ENCODE results near the gene FGGY. TPM values are rescaled to one million over a fixed set of nuclear protein-coding genes. Genes with fewer than 3 reads are reported as not detected.

The FGGY gene
- total RNA-seq, 4 donors from 2014 or later, result 20.6 to 138 (median 32.8) TPM

DNA sequence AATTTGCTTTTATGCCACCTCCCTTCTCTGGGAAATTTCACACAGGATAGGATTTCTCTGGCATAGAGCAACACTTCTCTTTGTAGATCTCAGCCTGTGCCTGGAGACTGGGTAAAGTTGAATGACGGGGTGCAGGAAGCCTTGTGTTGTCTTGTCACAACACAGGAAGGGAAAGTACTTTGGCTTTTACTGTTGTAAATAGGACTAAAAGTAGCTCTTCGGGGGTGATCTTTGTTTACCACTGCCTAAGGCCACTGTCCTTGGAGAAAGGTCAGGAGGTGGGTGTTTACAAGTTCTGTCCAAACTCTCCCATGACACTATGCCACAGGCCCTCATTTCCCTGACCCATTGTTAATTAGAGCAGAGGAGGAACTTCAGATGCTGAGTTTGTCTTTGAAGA is 139.7 kb downstream of the FGGY start:
- no peak for TF ChIP-seq POLR2A (IDR thresholded peaks at IDR 0.05)
- TF ChIP-seq, protein P1, sequence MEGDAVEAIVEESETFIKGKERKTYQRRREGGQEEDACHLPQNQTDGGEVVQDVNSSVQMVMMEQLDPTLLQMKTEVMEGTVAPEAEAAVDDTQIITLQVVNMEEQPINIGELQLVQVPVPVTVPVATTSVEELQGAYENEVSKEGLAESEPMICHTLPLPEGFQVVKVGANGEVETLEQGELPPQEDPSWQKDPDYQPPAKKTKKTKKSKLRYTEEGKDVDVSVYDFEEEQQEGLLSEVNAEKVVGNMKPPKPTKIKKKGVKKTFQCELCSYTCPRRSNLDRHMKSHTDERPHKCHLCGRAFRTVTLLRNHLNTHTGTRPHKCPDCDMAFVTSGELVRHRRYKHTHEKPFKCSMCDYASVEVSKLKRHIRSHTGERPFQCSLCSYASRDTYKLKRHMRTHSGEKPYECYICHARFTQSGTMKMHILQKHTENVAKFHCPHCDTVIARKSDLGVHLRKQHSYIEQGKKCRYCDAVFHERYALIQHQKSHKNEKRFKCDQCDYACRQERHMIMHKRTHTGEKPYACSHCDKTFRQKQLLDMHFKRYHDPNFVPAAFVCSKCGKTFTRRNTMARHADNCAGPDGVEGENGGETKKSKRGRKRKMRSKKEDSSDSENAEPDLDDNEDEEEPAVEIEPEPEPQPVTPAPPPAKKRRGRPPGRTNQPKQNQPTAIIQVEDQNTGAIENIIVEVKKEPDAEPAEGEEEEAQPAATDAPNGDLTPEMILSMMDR (IDR thresholded peaks at IDR 0.05), result no peak
- DNase-seq, result no peak
- no peaks in the 10 kb centered on the region for H3K4me1 ChIP-seq
- H3K36me3 ChIP-seq, result no peaks in the 10 kb centered on the region
- H3K27me3 ChIP-seq, result no peaks in the 10 kb centered on the region
- no peak overlapping the region for H3K4me3 ChIP-seq
- no peak overlapping the region for H3K27ac ChIP-seq
- no peaks in the 10 kb centered on the region for H3K9me3 ChIP-seq
- intact Hi-C loops (cut with DNase I; ENCODE audit: low total_unique reads), result no loop called here

DNA sequence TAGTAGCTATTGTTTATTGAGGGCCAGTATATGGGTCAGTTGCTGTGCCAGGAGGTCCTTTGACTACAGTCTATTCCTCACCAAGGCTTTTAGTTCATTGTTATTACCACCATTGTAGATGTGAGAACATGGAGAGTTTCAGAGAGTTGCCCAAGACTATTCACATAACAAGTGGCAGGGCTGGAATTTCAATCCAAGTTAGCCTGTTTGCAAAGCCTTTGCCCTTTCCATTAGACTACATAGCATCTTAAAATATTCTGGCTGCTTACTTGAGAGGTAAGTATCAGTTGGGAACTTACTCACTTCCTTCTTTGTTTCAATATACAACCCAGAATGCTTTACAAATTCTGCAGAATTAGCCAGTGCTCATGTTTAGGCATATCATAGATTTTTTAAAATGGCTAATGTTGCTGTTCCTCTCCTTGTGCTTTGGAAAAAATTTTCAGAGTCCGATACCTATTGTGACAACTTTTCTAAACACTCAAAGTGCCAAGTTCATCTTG is 141.2 kb downstream of the FGGY start:
- no peak for DNase-seq
- intact Hi-C loops (cut with DNase I; ENCODE audit: low total_unique reads), result no loop called here
- H3K27ac ChIP-seq, result no peak overlapping the region
- no peaks in the 10 kb centered on the region for H3K27me3 ChIP-seq
- no peaks in the 10 kb centered on the region for H3K36me3 ChIP-seq
- H3K4me3 ChIP-seq, result no peak overlapping the region
- H3K9me3 ChIP-seq, result no peaks in the 10 kb centered on the region
- H3K4me1 ChIP-seq, result no peaks in the 10 kb centered on the region
- no peak for TF ChIP-seq POLR2A (IDR thresholded peaks at IDR 0.05)

- intact Hi-C loops (cut with DNase I; ENCODE audit: low total_unique reads), result no loop called here
- Histone ChIP-seq H3K4me3 (no peak overlapping the region), H3K36me3 (no peaks in the 10 kb centered on the region), H3K9me3 (no peaks in the 10 kb centered on the region), H3K27me3 (no peaks in the 10 kb centered on the region), H3K4me1 (peaks cover 0 to 11% of the 10 kb centered on the region in 2 donors), H3K27ac (no peak overlapping the region)
- no peak for DNase-seq
- TF ChIP-seq, protein P1 (IDR thresholded peaks at IDR 0.05), result no peak
- no peak for TF ChIP-seq POLR2A (IDR thresholded peaks at IDR 0.05)
Measured at GRCh38 chr1:59442492-59442891, 145.6 kb downstream of the FGGY start.

- peak overlapping the region; percentile 24 to 79 for H3K27ac ChIP-seq
- H3K9me3 ChIP-seq, result no peaks in the 10 kb centered on the region
- no peak overlapping the region for H3K4me3 ChIP-seq
Measured at GRCh38 chr1:59443310-59443709, 146.4 kb downstream of the FGGY start.

DNA sequence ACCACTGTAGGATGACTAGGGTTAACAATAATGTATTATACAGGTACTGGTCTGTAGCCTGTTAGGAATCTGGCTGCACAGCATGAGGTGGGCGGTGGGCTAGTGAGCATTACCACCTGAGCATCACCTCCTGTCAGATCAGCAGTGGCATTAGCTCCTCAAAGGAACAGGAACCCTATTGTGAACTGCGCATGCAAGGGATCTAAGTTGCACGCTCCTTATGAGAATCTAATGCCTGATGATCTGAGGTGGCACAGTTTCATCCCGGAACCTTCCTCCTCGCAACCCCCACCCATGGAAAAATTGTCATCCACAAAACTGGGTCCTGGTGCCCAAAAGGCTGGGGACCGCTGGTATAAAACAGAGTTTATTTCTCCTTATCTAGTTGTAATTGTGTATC is 147.6 kb downstream of the FGGY start:
- Histone ChIP-seq H3K4me3 (no peak overlapping the region), H3K27ac (peak overlapping the region; percentile 79 to 90), H3K9me3 (no peaks in the 10 kb centered on the region), H3K36me3 (no peaks in the 10 kb centered on the region), H3K4me1 (peaks cover 0 to 13% of the 10 kb centered on the region in 2 donors), H3K27me3 (no peaks in the 10 kb centered on the region)
- TF ChIP-seq, protein P1 (IDR thresholded peaks at IDR 0.05), result no peak
- TF ChIP-seq POLR2A (IDR thresholded peaks at IDR 0.05), result no peak
- DNase-seq, result no peak
- intact Hi-C loops (cut with DNase I; ENCODE audit: low total_unique reads), result no loop called here

More at GRCh38 chr1:59443310-59443709, 146.4 kb downstream of the FGGY start:
- TF ChIP-seq, protein P1 (IDR thresholded peaks at IDR 0.05), result no peak
- TF ChIP-seq POLR2A (IDR thresholded peaks at IDR 0.05), result no peak
- H3K27me3 ChIP-seq, result no peaks in the 10 kb centered on the region
- intact Hi-C loops (cut with DNase I; ENCODE audit: low total_unique reads), result no loop called here
- H3K36me3 ChIP-seq, result no peaks in the 10 kb centered on the region
- peaks cover 0 to 13% of the 10 kb centered on the region in 2 donors for H3K4me1 ChIP-seq
- no peak for DNase-seq

- no peaks in the 10 kb centered on the region for H3K9me3 ChIP-seq
- H3K27ac ChIP-seq, result peak overlapping the region; percentile 79 to 90
- no peaks in the 10 kb centered on the region for H3K27me3 ChIP-seq
- no peaks in the 10 kb centered on the region for H3K36me3 ChIP-seq
- DNase-seq, result peak; percentile 42 to 61
- intact Hi-C loops (cut with DNase I; ENCODE audit: low total_unique reads), result no loop called here
- TF ChIP-seq POLR2A (IDR thresholded peaks at IDR 0.05), result no peak
- TF ChIP-seq, protein P1 (IDR thresholded peaks at IDR 0.05), result no peak
- no peak overlapping the region for H3K4me3 ChIP-seq
- H3K4me1 ChIP-seq, result peaks cover 0 to 13% of the 10 kb centered on the region in 2 donors
Measured at GRCh38 chr1:59445040-59445439, 148.1 kb downstream of the FGGY start.

Measured in uterus (tissue), 4 donors.